Activated B cell treated with CpG ODN at 0.5 μM for 24 hours (primary cell): ENCODE data around the gene TEX44. TPM values are rescaled to one million over a fixed set of nuclear protein-coding genes. Genes with fewer than 3 reads are reported as not detected.

Experiments used
- ATAC-seq: fragments of 200-7000 bp; cut with Tn5 transposase; one replicate; pipeline ENCODE4 v1.10.0; 2021; ENCODE audit warnings: low read depth, mild to moderate bottlenecking, moderate library complexity
- CTCF ChIA-PET: fragments of 350-600 bp; sonication (Branson Sonifier 250); formaldehyde crosslinking; loops from one replicate; lab custom pipeline; 2021; ENCODE audit warnings: antibody characterized with exemption; lab: Charles Lee
- POLR2A ChIA-PET: fragments of 350-600 bp; sonication (Branson Sonifier 250); formaldehyde crosslinking; loops from one replicate; lab custom pipeline; 2021; ENCODE audit warnings: antibody characterized with exemption; lab: Charles Lee
- DNase-seq: peaks from one replicate; pipeline ENCODE4 v3.0.0; 2022
- H3K27ac Mint-ChIP-seq: one replicate; pipeline ENCODE4 v1.8.0; 2020; ENCODE audit warnings: mixed read lengths
- H3K27me3 Mint-ChIP-seq: one replicate; pipeline ENCODE4 v1.8.0; 2021; ENCODE audit warnings: mixed read lengths
- H3K36me3 Mint-ChIP-seq: one replicate; pipeline ENCODE4 v1.8.0; 2021; ENCODE audit warnings: low read depth, mixed read lengths
- H3K4me1 Mint-ChIP-seq: one replicate; pipeline ENCODE4 v1.8.0; 2021; ENCODE audit warnings: mixed read lengths
- H3K4me3 Mint-ChIP-seq: one replicate; pipeline ENCODE4 v1.8.0; 2020; ENCODE audit warnings: mild to moderate bottlenecking, mixed read lengths
- H3K9me3 Mint-ChIP-seq: one replicate; pipeline ENCODE4 v1.8.0; 2020; ENCODE audit warnings: mixed read lengths
- CTCF ChIP-seq: fragments of 200-600 bp; IDR thresholded peaks from one replicate; pipeline ENCODE4 v1.8.0; 2022; ENCODE audit warnings: antibody characterized with exemption, mild to moderate bottlenecking
- intact Hi-C: fragments of 100-400 bp; cut with micrococcal nuclease; formaldehyde crosslinking; loops from one replicate; pipeline ENCODE4 v1.15.1; 2024
- total RNA-seq: library from RNA; stranded (reverse); gene quantifications from 2 replicates; pipeline ENCODE4 v1.2.3, GENCODE V29; 2022

Gene TEX44
- total RNA-seq, 1 donor from 2014 or later: not detected

GRCh38 chr2:231593666-231594065, 1.0 kb downstream of the TEX44 start:
- no peak overlapping the region for H3K27ac Mint-ChIP-seq
- no peaks in the 10 kb centered on the region for H3K36me3 Mint-ChIP-seq
- DNase-seq (no peak), ATAC-seq (no peak)
- H3K27me3 Mint-ChIP-seq: no peaks in the 10 kb centered on the region
- ChIA-PET CTCF (interaction anchor here (1.1 kb wide), 1 partner anchor 61 kb away, joined by 3 read pairs; no protein-coding TSS in a partner anchor), POLR2A (interaction anchor here (0.6 to 1.1 kb wide), 2 partner anchors 8 to 17 kb away, joined by 5 to 7 read pairs; no protein-coding TSS in a partner anchor)
- intact Hi-C loops: no loop called here
- H3K4me3 Mint-ChIP-seq: no peak overlapping the region
- TF ChIP-seq CTCF: no peak
- H3K9me3 Mint-ChIP-seq: no peaks in the 10 kb centered on the region
- H3K4me1 Mint-ChIP-seq: peaks cover 3% of the 10 kb centered on the region

DNA sequence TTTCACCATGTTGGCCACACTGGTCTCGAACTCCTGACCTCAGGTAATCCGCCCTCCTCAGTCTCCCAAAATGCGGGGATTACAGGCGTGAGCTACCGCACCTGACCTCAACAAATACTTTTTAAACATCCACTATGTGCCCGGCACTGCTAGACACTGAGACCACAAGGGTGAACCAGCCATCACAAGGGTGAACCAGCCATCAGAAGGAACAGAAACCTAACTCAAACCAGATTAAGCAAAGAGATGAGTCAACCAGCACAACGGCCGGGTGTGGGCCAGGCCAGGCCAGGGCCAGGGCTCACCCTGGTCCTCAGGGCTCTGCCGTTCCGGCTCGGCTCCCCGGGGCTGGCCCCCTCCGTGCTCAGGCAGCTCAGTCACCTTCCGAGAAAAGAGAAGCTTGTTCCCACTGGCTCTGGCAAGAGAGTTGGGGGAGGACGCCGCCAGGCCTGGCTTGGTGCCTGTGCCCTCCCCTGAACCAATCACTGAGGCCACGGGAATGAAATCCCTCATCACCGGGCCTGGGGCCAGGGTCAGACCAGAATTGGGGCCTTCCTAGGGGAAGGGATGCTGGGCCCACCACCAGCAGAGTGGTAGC, 4.4 kb downstream of the TEX44 start:
- CTCF ChIA-PET: no interaction called here
- Mint-ChIP-seq H3K9me3 (no peaks in the 10 kb centered on the region), H3K4me3 (no peak overlapping the region), H3K4me1 (peaks cover 6% of the 10 kb centered on the region), H3K27me3 (no peaks in the 10 kb centered on the region), H3K27ac (peak overlapping the region; percentile 75), H3K36me3 (no peaks in the 10 kb centered on the region)
- POLR2A ChIA-PET: interaction anchor here (0.8 to 1.1 kb wide), 2 partner anchors 17 to 66 kb away, joined by 3 to 6 read pairs; no protein-coding TSS in a partner anchor
- intact Hi-C loops: no loop called here
- ATAC-seq: peak; percentile 76
- no peak for TF ChIP-seq CTCF
- DNase-seq: no peak

- no peaks in the 10 kb centered on the region for H3K9me3 Mint-ChIP-seq
- H3K4me3 Mint-ChIP-seq: no peak overlapping the region
- ChIA-PET CTCF (no interaction called here), POLR2A (interaction anchor here (1.1 kb wide), 1 partner anchor 16 kb away, joined by 6 read pairs; no protein-coding TSS in a partner anchor)
- intact Hi-C loops: no loop called here
- H3K36me3 Mint-ChIP-seq: no peaks in the 10 kb centered on the region
- ATAC-seq (no peak), DNase-seq (no peak)
- H3K27me3 Mint-ChIP-seq: no peaks in the 10 kb centered on the region
- H3K27ac Mint-ChIP-seq: no peak overlapping the region
- TF ChIP-seq CTCF: no peak
- peaks cover 7% of the 10 kb centered on the region for H3K4me1 Mint-ChIP-seq
These were observed 5.0 kb downstream of the TEX44 start for GRCh38 chr2:231597627-231598026.

- Mint-ChIP-seq H3K9me3 (no peaks in the 10 kb centered on the region), H3K4me3 (no peak overlapping the region), H3K4me1 (peaks cover 32% of the 10 kb centered on the region), H3K27me3 (no peaks in the 10 kb centered on the region), H3K27ac (no peak overlapping the region), H3K36me3 (no peaks in the 10 kb centered on the region)
- no peak for TF ChIP-seq CTCF
- ATAC-seq (no peak), DNase-seq (no peak)
- POLR2A ChIA-PET: interaction anchor here (0.6 to 2.9 kb wide), 9 partner anchors 12 to 137 kb away, joined by 3 to 27 read pairs (median 4); partner anchors contain the start of genes NCL and PTMA
- CTCF ChIA-PET: interaction anchor here (0.6 to 4.6 kb wide), 24 partner anchors 10 to 306 kb away, joined by 3 to 39 read pairs (median 6); no protein-coding TSS in a partner anchor
- intact Hi-C loops: loop anchor here (1.0 to 5.0 kb wide), 6 partner anchors 37 to 888 kb away; partner anchors contain the start of genes CAB39 and NMUR1
These were observed 8.1 kb downstream of the TEX44 start for GRCh38 chr2:231600619-231601355.
